ENCODE measurements around the gene RPS19. TPM values are rescaled to one million over a fixed set of nuclear protein-coding genes. Genes with fewer than 3 reads are reported as not detected.

The RPS19 gene
- polyA plus RNA-seq, 1 donor from 2014 or later, result 783 TPM

DNA sequence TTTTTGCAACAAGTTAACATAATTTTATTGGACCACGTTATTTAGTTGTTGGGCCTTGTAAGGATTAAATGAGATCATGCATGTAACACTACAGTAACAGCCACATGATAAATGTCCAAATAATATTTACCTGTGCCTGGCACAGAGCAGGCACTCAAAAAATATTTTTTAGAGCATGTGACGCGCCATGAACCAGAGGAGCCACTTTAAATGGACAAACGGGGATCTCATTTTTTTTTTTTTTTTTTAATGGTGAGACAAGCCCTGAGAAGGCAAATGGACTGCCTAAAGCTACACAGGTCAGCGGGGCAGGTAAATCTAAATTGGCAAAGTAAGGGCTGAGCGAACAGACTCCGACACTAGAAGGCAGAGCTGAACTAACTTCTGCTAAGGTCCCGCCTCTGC lies 840 bp upstream of the RPS19 start:
- Histone ChIP-seq H3K9ac (ENCODE audit: low read length) (no peak overlapping the region), H3K27ac (ENCODE audit: low read length) (no peak overlapping the region), H3K79me2 (replicated peaks; ENCODE audit: insufficient read depth, low read length) (peaks cover 26% of the 10 kb centered on the region), H3K9me3 (ENCODE audit: low read length) (no peaks in the 10 kb centered on the region), H3K4me3 (ENCODE audit: low read length) (peak overlapping the region; percentile 95), H3K9me2 (ENCODE audit: insufficient read depth, low read length) (no peaks in the 10 kb centered on the region), H3K36me3 (ENCODE audit: insufficient read depth, low read length) (peaks cover 4% of the 10 kb centered on the region), H2AFZ (ENCODE audit: low read depth, low read length) (no peak overlapping the region), H3K4me2 (ENCODE audit: low read length) (peak overlapping the region; percentile 52), H3K27me3 (ENCODE audit: insufficient read depth, low read depth, low read length) (no peaks in the 10 kb centered on the region), H3F3A (ENCODE audit: insufficient read depth, low read length, poor library complexity, severe bottlenecking) (peaks cover 2% of the 10 kb centered on the region), H4K20me1 (ENCODE audit: insufficient read depth) (no peaks in the 10 kb centered on the region)
- TF ChIP-seq, protein P1, sequence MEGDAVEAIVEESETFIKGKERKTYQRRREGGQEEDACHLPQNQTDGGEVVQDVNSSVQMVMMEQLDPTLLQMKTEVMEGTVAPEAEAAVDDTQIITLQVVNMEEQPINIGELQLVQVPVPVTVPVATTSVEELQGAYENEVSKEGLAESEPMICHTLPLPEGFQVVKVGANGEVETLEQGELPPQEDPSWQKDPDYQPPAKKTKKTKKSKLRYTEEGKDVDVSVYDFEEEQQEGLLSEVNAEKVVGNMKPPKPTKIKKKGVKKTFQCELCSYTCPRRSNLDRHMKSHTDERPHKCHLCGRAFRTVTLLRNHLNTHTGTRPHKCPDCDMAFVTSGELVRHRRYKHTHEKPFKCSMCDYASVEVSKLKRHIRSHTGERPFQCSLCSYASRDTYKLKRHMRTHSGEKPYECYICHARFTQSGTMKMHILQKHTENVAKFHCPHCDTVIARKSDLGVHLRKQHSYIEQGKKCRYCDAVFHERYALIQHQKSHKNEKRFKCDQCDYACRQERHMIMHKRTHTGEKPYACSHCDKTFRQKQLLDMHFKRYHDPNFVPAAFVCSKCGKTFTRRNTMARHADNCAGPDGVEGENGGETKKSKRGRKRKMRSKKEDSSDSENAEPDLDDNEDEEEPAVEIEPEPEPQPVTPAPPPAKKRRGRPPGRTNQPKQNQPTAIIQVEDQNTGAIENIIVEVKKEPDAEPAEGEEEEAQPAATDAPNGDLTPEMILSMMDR (IDR thresholded peaks at IDR 0.05; ENCODE audit: poor library complexity, severe bottlenecking), result no peak
- TF ChIP-seq SMC3 (conservative IDR thresholded peaks at IDR 0.05; ENCODE audit: poor library complexity), result no peak
- TF ChIP-seq, protein P2, sequence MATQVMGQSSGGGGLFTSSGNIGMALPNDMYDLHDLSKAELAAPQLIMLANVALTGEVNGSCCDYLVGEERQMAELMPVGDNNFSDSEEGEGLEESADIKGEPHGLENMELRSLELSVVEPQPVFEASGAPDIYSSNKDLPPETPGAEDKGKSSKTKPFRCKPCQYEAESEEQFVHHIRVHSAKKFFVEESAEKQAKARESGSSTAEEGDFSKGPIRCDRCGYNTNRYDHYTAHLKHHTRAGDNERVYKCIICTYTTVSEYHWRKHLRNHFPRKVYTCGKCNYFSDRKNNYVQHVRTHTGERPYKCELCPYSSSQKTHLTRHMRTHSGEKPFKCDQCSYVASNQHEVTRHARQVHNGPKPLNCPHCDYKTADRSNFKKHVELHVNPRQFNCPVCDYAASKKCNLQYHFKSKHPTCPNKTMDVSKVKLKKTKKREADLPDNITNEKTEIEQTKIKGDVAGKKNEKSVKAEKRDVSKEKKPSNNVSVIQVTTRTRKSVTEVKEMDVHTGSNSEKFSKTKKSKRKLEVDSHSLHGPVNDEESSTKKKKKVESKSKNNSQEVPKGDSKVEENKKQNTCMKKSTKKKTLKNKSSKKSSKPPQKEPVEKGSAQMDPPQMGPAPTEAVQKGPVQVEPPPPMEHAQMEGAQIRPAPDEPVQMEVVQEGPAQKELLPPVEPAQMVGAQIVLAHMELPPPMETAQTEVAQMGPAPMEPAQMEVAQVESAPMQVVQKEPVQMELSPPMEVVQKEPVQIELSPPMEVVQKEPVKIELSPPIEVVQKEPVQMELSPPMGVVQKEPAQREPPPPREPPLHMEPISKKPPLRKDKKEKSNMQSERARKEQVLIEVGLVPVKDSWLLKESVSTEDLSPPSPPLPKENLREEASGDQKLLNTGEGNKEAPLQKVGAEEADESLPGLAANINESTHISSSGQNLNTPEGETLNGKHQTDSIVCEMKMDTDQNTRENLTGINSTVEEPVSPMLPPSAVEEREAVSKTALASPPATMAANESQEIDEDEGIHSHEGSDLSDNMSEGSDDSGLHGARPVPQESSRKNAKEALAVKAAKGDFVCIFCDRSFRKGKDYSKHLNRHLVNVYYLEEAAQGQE (IDR thresholded peaks at IDR 0.05; ENCODE audit: borderline replicate concordance), result no peak
- no peak for TF ChIP-seq TAF1 (IDR thresholded peaks at IDR 0.05; ENCODE audit: low read depth)
- TF ChIP-seq POLR2AphosphoS5 (IDR thresholded peaks at IDR 0.05), result no peak
- no peak for TF ChIP-seq RAD21 (conservative IDR thresholded peaks at IDR 0.05)
- no peak for TF ChIP-seq EZH2 (IDR thresholded peaks at IDR 0.05; ENCODE audit: borderline replicate concordance, insufficient read depth, low read length, poor library complexity, severe bottlenecking)
- TF ChIP-seq EP300 (conservative IDR thresholded peaks at IDR 0.05; ENCODE audit: poor library complexity, severe bottlenecking), result no peak
- no peak for TF ChIP-seq MXI1 (conservative IDR thresholded peaks at IDR 0.05; ENCODE audit: poor library complexity, severe bottlenecking)

DNA sequence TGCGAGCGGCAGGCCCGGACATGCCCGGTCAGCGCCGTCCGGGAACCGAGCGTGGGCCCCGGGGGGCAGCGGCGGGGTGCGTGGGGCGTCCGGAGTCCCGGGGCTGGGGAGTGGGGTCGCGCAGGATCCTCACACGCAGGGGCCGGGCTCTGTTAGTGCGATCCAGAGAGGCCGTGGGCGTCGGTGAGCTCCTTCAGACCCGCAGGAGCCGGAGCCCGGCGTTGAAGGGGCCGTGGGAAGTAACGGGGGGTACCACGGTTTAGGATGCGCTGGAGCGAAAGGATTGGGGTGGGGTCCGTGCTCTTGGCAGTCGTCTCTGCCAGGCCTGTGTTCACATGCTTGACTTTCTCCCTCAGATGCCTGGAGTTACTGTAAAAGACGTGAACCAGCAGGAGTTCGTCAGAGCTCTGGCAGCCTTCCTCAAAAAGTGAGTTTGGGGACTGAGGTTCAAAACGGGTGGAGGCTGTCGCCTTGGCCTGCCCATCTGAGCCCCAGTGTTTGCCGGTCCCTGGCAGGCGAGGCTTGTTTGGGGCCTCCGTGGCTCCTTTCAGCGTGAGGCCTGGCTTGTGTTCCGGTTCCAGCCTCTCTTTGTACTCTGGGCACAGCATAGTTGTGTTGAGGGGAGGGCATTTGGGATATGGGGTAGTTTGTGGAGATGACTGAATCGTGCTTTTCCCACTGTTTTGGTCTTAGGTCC lies 512 bp downstream of the RPS19 start:
- peaks cover 4% of the 10 kb centered on the region for H3K36me3 ChIP-seq (ENCODE audit: insufficient read depth, low read length)
- H3K79me2 ChIP-seq (replicated peaks; ENCODE audit: insufficient read depth, low read length), result peaks cover 32% of the 10 kb centered on the region
- no peaks in the 10 kb centered on the region for H3K9me3 ChIP-seq (ENCODE audit: low read length)
- peak overlapping the region; percentile 95 for H3K4me3 ChIP-seq (ENCODE audit: low read length)
- no peaks in the 10 kb centered on the region for H4K20me1 ChIP-seq (ENCODE audit: insufficient read depth)
- H3K4me2 ChIP-seq (ENCODE audit: low read length), result peak overlapping the region; percentile 84
- H3K27ac ChIP-seq (ENCODE audit: low read length), result peak overlapping the region; percentile 98
- H3K27me3 ChIP-seq (ENCODE audit: insufficient read depth, low read depth, low read length), result no peaks in the 10 kb centered on the region
- H3F3A ChIP-seq (ENCODE audit: insufficient read depth, low read length, poor library complexity, severe bottlenecking), result peaks cover 2% of the 10 kb centered on the region
- no peaks in the 10 kb centered on the region for H3K9me2 ChIP-seq (ENCODE audit: insufficient read depth, low read length)
- H2AFZ ChIP-seq (ENCODE audit: low read depth, low read length), result no peak overlapping the region
- TF ChIP-seq MXI1 (conservative IDR thresholded peaks at IDR 0.05; ENCODE audit: poor library complexity, severe bottlenecking), result peak; percentile 45
- TF ChIP-seq POLR2AphosphoS5 (IDR thresholded peaks at IDR 0.05), result no peak
- TF ChIP-seq, protein P1 (IDR thresholded peaks at IDR 0.05; ENCODE audit: poor library complexity, severe bottlenecking), result no peak
- TF ChIP-seq SMC3 (conservative IDR thresholded peaks at IDR 0.05; ENCODE audit: poor library complexity), result no peak
- TF ChIP-seq EZH2 (IDR thresholded peaks at IDR 0.05; ENCODE audit: borderline replicate concordance, insufficient read depth, low read length, poor library complexity, severe bottlenecking), result no peak
- TF ChIP-seq TAF1 (IDR thresholded peaks at IDR 0.05; ENCODE audit: low read depth), result no peak
- no peak for TF ChIP-seq EP300 (conservative IDR thresholded peaks at IDR 0.05; ENCODE audit: poor library complexity, severe bottlenecking)
- TF ChIP-seq, protein P2 (IDR thresholded peaks at IDR 0.05; ENCODE audit: borderline replicate concordance), result no peak
- TF ChIP-seq RAD21 (conservative IDR thresholded peaks at IDR 0.05), result no peak
- peak overlapping the region; percentile 89 for H3K9ac ChIP-seq (ENCODE audit: low read length)
